SK-N-SH (cell line): ENCODE measurements around the gene ADGRD2. TPM values are rescaled to one million over a fixed set of nuclear protein-coding genes. Genes with fewer than 3 reads are reported as not detected.

Experiments
- CTCF ChIA-PET: fragments of 300-600, 350-600 bp; formaldehyde crosslinking; extraction: SDS; loops from one replicate; lab custom pipeline; 2021; lab: Yijun Ruan, JAX
- POLR2A ChIA-PET: fragments of 350-600 bp; sonication (Branson Sonifier 250); formaldehyde crosslinking; extraction: SDS; loops from one replicate; lab custom pipeline; 2020; ENCODE audit warnings: antibody characterized with exemption, inconsistent platforms; lab: Yijun Ruan, JAX
- DNase-seq: peaks from one replicate; pipeline ENCODE4 v3.0.0; 2012
- H2AFZ ChIP-seq: fragments of 200-600 bp; sonication (generic); 2 replicates; pipeline ENCODE4 v1.8.1; 2016; ENCODE audit warnings: antibody characterized with exemption, mild to moderate bottlenecking, low read depth
- H3F3A ChIP-seq: fragments of 200-600 bp; sonication (generic); replicated peaks from 2 replicates; pipeline ENCODE3; 2016; ENCODE audit warnings: antibody characterized with exemption, mild to moderate bottlenecking; ENCODE audit not compliant: insufficient read depth
- H3K27ac ChIP-seq, 2 experiments: fragments of 200-500 bp in 1 of 2; fragments of 200-600 bp in 1 of 2; sonication (Bioruptor generic) in 1 of 2; sonication (generic), shearing (Covaris generic) in 1 of 2; 2 replicates each; pipeline versions ENCODE4 v1.5.1 to v1.6.1; 2014 to 2016; ENCODE audit warnings: low read depth in 2 of 2, inconsistent platforms in 1 of 2, low read length in 1 of 2, mild to moderate bottlenecking in 1 of 2, mixed read lengths in 1 of 2
- H3K27me3 ChIP-seq: fragments of 200-600 bp; sonication (generic), shearing (Covaris generic); 2 replicates; pipeline ENCODE4 v1.6.1; 2016; ENCODE audit warnings: mixed run types; ENCODE audit not compliant: insufficient read depth
- H3K36me3 ChIP-seq, 2 experiments: fragments of 200-500 bp in 1 of 2; fragments of 200-600 bp in 1 of 2; sonication (Bioruptor generic) in 1 of 2; sonication (generic) in 1 of 2; replicated peaks in 1 of 2; 2 replicates each; pipeline versions ENCODE3 to v1.5.1; 2014 to 2016; ENCODE audit warnings: low read length in 1 of 2, mild to moderate bottlenecking in 1 of 2; ENCODE audit not compliant: insufficient read depth in 2 of 2, control insufficient read depth in 1 of 2
- H3K4me1 ChIP-seq, 2 experiments: fragments of 200-500 bp in 1 of 2; fragments of 200-600 bp in 1 of 2; sonication (Bioruptor generic) in 1 of 2; sonication (generic), shearing (Covaris generic) in 1 of 2; 2 replicates each; pipeline versions ENCODE4 v1.5.1 to v1.6.1; 2014 to 2016; ENCODE audit warnings: low read depth in 1 of 2, low read length in 1 of 2, mixed run types in 1 of 2; ENCODE audit not compliant: insufficient read depth in 2 of 2, control insufficient read depth in 1 of 2
- H3K4me2 ChIP-seq: fragments of 200-600 bp; sonication (generic), shearing (Covaris generic); 2 replicates; pipeline ENCODE4 v1.6.1; 2017; ENCODE audit warnings: mixed run types
- H3K4me3 ChIP-seq, 2 experiments: fragments of 200-500 bp in 1 of 2; fragments of 200-600 bp in 1 of 2; sonication (Bioruptor generic) in 1 of 2; sonication (generic), shearing (Covaris generic) in 1 of 2; 2 replicates each; pipeline versions ENCODE4 v1.5.1 to v1.8.1; 2014 to 2016; ENCODE audit warnings: low read depth in 2 of 2, inconsistent platforms in 1 of 2, low read length in 1 of 2, mild to moderate bottlenecking in 1 of 2, mixed read lengths in 1 of 2, moderate library complexity in 1 of 2
- H3K79me2 ChIP-seq: fragments of 200-600 bp; sonication (generic); 2 replicates; pipeline ENCODE4 v1.8.1; 2017; ENCODE audit warnings: mild to moderate bottlenecking; ENCODE audit not compliant: insufficient read depth
- H3K9ac ChIP-seq: fragments of 200-600 bp; sonication (generic); 2 replicates; pipeline ENCODE4 v1.6.1; 2017; ENCODE audit warnings: mixed run types
- H3K9me2 ChIP-seq: fragments of 200-600 bp; sonication (generic); 2 replicates; pipeline ENCODE4 v1.6.1; 2017; ENCODE audit warnings: mixed run types
- H3K9me3 ChIP-seq: fragments of 200-600 bp; sonication (generic); 2 replicates; pipeline ENCODE4 v1.6.1; 2017; ENCODE audit warnings: mixed run types, mild to moderate bottlenecking, moderate library complexity
- H4K20me1 ChIP-seq: fragments of 200-600 bp; sonication (generic); 2 replicates; pipeline ENCODE4 v1.6.1; 2017; ENCODE audit warnings: mild to moderate bottlenecking, mixed run types; ENCODE audit not compliant: insufficient read depth
- ELF1 ChIP-seq: IDR thresholded peaks from 2 replicates; pipeline ENCODE4 v1.4.0; 2012
- EP300 ChIP-seq, 2 experiments: IDR thresholded peaks; 2 replicates each; pipeline versions ENCODE4 v1.4.0 to v1.6.1; 2012; ENCODE audit warnings: borderline replicate concordance in 1 of 2, low read depth in 1 of 2, low read length in 1 of 2
- FOSL2 ChIP-seq: IDR thresholded peaks from 2 replicates; pipeline ENCODE4 v1.4.0; 2012; ENCODE audit warnings: low read depth, mild to moderate bottlenecking, moderate library complexity, borderline replicate concordance
- FOXM1 ChIP-seq: IDR thresholded peaks from 2 replicates; pipeline ENCODE4 v1.4.0; 2012; ENCODE audit warnings: low read depth, mild to moderate bottlenecking
- IRF3 ChIP-seq: fragments of 150-350 bp; IDR thresholded peaks from 2 replicates; pipeline ENCODE4 v1.6.1; 2016; ENCODE audit warnings: mild to moderate bottlenecking, low read depth, low read length
- JUND ChIP-seq: IDR thresholded peaks from 2 replicates; pipeline ENCODE4 v1.4.0; 2012
- MEF2A ChIP-seq: IDR thresholded peaks from 2 replicates; pipeline ENCODE4 v1.4.0; 2012; ENCODE audit warnings: low read depth, borderline replicate concordance
- MXI1 ChIP-seq: IDR thresholded peaks from 2 replicates; pipeline ENCODE4 v1.6.1; 2012; ENCODE audit warnings: mild to moderate bottlenecking, low read depth, low read length, improper control_type of control experiment
- NFIC ChIP-seq: IDR thresholded peaks from 2 replicates; pipeline ENCODE4 v1.4.0; 2012; ENCODE audit warnings: borderline replicate concordance
- PBX3 ChIP-seq: IDR thresholded peaks from 2 replicates; pipeline ENCODE4; 2012
- POLR2AphosphoS5 ChIP-seq: IDR thresholded peaks from 2 replicates; pipeline ENCODE4 v1.6.1; 2012; ENCODE audit warnings: low read depth, low read length
- RAD21 ChIP-seq: IDR thresholded peaks from 2 replicates; pipeline ENCODE4 v1.6.1; 2012; ENCODE audit warnings: mild to moderate bottlenecking, low read length
- RFX5 ChIP-seq: IDR thresholded peaks from 2 replicates; pipeline ENCODE4 v1.6.1; 2012; ENCODE audit warnings: mild to moderate bottlenecking, improper control_type of control experiment, low read length
- RXRA ChIP-seq: IDR thresholded peaks from 2 replicates; pipeline ENCODE4 v1.4.0; 2012; ENCODE audit warnings: low read depth, mild to moderate bottlenecking, borderline replicate concordance
- TAF1 ChIP-seq: IDR thresholded peaks from 2 replicates; pipeline ENCODE4 v1.6.1; 2012; ENCODE audit warnings: low read depth, mild to moderate bottlenecking, low read length, moderate library complexity, borderline replicate concordance
- TCF12 ChIP-seq: IDR thresholded peaks from 2 replicates; pipeline ENCODE4 v1.4.0; 2012
- TEAD4 ChIP-seq: IDR thresholded peaks from 2 replicates; pipeline ENCODE4 v1.4.0; 2012; ENCODE audit warnings: mild to moderate bottlenecking, borderline replicate concordance; ENCODE audit not compliant: insufficient read depth
- USF1 ChIP-seq: IDR thresholded peaks from 2 replicates; pipeline ENCODE4 v1.4.0; 2012; ENCODE audit warnings: low read depth, borderline replicate concordance
- YY1 ChIP-seq: IDR thresholded peaks from 2 replicates; pipeline ENCODE4 v1.4.0; 2012; ENCODE audit warnings: low read depth, mild to moderate bottlenecking
- WGBS: methylation state at CpG from one replicate; pipeline ENCODE4 v1.1.6; 2017; ENCODE audit warnings: low lambda C conversion rate; 5-methylcytosine and 5-hydroxymethylcytosine counted together
- polyA plus RNA-seq, 3 experiments: library from polyadenylated mRNA; depleted of rRNA; stranded (reverse); fragments of >200 nt; gene quantifications; 2 replicates each; pipeline ENCODE4 v1.2.3, GENCODE V29; 2012
- TF ChIP-seq, protein P1 (sequence below): IDR thresholded peaks from 2 replicates; pipeline ENCODE4 v1.4.0; 2012; ENCODE audit warnings: low read depth, borderline replicate concordance

ADGRD2 gene
- polyA plus RNA-seq, 1 of the 3 experiments (the other 2 are of a cell fraction), result 0.05 TPM

DNA sequence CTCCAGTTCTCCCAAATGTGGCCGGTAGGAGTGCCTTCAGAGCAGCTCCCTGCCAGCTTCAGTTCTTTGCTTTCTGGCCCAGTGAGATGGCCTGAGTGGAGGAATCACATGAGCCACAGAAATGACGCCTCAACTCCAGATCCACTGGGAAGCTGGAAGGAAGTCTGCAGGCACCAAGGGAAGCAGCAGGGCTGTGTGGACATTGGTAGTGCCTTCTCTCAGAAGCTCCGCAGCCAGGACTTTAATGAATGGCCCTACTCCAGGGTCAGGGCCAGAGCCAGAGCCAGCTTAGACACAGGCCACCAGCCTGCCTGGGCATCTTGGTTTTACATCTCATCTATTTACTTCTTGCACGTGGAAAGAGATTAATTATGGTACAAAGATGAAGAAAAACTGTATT, 23.0 kb upstream of the ADGRD2 start:
- 53% methylated on average over 4 of the region's 4 CpGs for WGBS
- H3K36me3 ChIP-seq, result no peaks in the 10 kb centered on the region
- ChIA-PET CTCF (no interaction called here), POLR2A (no interaction called here)
- no peaks in the 10 kb centered on the region for H3K79me2 ChIP-seq
- H3K27me3 ChIP-seq, result no peaks in the 10 kb centered on the region
- TF ChIP-seq MEF2A (no peak), RAD21 (no peak), FOXM1 (no peak), EP300 (IDR thresholded peaks at IDR 0.05; ENCODE audit: borderline replicate concordance in 1 of 2, low read depth in 1 of 2, low read length in 1 of 2) (no peak), TCF12 (no peak), IRF3 (no peak), ELF1 (no peak), TEAD4 (no peak)
- TF ChIP-seq, protein P1, sequence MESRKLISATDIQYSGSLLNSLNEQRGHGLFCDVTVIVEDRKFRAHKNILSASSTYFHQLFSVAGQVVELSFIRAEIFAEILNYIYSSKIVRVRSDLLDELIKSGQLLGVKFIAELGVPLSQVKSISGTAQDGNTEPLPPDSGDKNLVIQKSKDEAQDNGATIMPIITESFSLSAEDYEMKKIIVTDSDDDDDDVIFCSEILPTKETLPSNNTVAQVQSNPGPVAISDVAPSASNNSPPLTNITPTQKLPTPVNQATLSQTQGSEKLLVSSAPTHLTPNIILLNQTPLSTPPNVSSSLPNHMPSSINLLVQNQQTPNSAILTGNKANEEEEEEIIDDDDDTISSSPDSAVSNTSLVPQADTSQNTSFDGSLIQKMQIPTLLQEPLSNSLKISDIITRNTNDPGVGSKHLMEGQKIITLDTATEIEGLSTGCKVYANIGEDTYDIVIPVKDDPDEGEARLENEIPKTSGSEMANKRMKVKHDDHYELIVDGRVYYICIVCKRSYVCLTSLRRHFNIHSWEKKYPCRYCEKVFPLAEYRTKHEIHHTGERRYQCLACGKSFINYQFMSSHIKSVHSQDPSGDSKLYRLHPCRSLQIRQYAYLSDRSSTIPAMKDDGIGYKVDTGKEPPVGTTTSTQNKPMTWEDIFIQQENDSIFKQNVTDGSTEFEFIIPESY, result no peak
- no peaks in the 10 kb centered on the region for H3K9me3 ChIP-seq
- H3K4me1 ChIP-seq, result peaks cover 0 to 6% of the 10 kb centered on the region in 2 experiments; a peak in 1 of 4 replicates
- H3K9me2 ChIP-seq, result no peaks in the 10 kb centered on the region
- H3K4me2 ChIP-seq, result no peak overlapping the region
- H3F3A ChIP-seq, result no peaks in the 10 kb centered on the region
- no peak overlapping the region for H3K27ac ChIP-seq
- DNase-seq, result no peak
- no peak overlapping the region for H2AFZ ChIP-seq
- H4K20me1 ChIP-seq, result no peaks in the 10 kb centered on the region
- H3K9ac ChIP-seq, result no peak overlapping the region
- H3K4me3 ChIP-seq, result no peak overlapping the region

- Histone ChIP-seq H3K27ac (no peak overlapping the region), H3K9me2 (no peaks in the 10 kb centered on the region), H3K27me3 (no peaks in the 10 kb centered on the region), H3F3A (no peaks in the 10 kb centered on the region), H2AFZ (no peak overlapping the region), H3K9me3 (no peaks in the 10 kb centered on the region), H3K36me3 (no peaks in the 10 kb centered on the region), H3K4me1 (peaks cover 0 to 6% of the 10 kb centered on the region in 2 experiments; a peak in 1 of 4 replicates), H3K79me2 (no peaks in the 10 kb centered on the region), H3K9ac (no peak overlapping the region), H3K4me2 (no peak overlapping the region), H4K20me1 (no peaks in the 10 kb centered on the region), H3K4me3 (no peak overlapping the region)
- TF ChIP-seq PBX3 (no peak), MXI1 (no peak), USF1 (no peak), POLR2AphosphoS5 (no peak), RFX5 (no peak), FOSL2 (no peak), YY1 (no peak), NFIC (no peak), TAF1 (no peak), ELF1 (no peak), RXRA (no peak), JUND (no peak)
- ChIA-PET CTCF (interaction anchor here (1.1 to 3.6 kb wide), 5 partner anchors 11 to 122 kb away, joined by 4 to 14 read pairs (median 5); no protein-coding TSS in a partner anchor), POLR2A (no interaction called here)
- no peak for DNase-seq
- WGBS, result 76% methylated on average over 10 of the region's 28 CpGs
Observed at GRCh38 chr9:124428751-124429529, 21.3 kb upstream of the ADGRD2 start.
